Tongue (tissue), 2 donors: ENCODE measurements around the gene LRRC4C. TPM values are rescaled to one million over a fixed set of nuclear protein-coding genes. Genes with fewer than 3 reads are reported as not detected.

Experiments
- DNase-seq: peaks from one replicate; pipeline ENCODE4 v3.0.0-alpha.2; 2015
- total RNA-seq: library from RNA; depleted of rRNA; stranded (reverse); fragments of >200 nt; gene quantifications from one replicate; pipeline ENCODE4 v1.2.3, GENCODE V29; 2014

The LRRC4C gene
- total RNA-seq, 1 donor from 2014 or later, result 4.7 TPM

DNA sequence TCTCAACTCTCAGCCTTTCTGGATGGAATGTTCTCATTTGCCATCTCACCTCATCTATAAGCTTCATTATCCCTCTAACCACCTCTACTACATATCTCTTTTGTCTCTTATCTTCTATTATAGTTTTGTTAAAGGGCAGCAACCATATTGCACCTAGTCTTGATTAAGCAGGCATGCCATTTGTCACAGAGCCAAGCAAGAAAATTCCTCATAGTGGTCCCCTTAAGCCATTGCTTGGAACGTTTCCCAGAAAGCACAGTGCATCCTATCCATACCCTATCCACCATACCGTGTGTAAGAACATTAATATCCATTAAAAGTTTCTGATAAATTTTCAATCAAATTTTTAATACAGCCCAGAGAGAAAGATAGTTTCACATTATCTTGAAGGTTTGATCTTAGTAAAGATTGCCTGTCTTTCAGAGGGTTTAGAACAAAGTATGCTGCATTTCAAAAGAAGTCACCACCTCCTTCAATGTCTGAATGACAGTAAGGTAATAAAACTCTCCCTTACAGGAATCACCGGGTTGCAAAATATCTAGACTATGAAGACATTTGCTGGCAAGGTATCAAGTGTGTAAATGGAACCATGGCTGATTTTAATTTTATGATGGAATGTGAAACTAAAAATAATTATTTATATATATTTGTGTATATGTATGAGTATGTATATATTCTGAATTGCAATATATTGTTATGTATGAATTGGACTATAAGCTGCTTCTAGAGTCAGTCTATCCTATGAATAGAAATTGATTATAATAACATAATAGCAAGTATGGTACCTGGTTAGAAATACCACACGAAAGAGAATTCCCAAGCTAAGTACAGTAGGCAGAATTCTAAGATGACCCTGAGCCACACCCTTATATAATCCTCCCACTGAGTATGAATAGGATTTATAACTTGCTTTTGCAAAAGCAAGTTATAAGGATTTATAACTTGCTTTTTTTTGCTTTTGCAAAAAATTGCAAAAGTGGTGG is 1296.3 kb downstream of the LRRC4C start:
- peak; percentile 21 for DNase-seq

DNA sequence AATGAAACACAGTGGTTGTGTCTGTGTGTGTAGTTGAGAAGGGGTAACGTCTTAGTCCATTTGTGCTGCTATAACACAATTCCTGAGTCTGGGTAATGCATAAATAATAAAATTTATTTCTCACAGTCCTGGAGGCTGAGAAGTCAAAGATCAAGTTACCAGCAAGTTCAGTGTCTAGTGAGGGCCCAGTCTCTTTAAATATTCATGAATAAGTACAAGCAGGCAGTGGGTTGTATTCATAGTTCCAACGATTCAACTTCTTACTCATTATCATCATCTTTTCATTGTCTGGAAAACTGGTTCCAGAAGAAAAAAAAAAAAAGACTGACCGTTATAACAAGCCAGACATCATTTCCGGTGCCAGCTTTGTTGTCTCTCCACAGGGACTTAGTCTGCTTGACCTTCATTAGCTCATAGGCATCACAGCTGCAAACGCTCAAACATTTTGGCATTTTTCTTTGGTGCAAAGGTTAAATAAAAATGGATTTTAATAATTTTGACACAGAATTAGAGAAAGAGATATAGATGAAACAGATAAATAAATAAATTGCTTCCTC is 1297.5 kb downstream of the LRRC4C start:
- DNase-seq, result no peak

DNA sequence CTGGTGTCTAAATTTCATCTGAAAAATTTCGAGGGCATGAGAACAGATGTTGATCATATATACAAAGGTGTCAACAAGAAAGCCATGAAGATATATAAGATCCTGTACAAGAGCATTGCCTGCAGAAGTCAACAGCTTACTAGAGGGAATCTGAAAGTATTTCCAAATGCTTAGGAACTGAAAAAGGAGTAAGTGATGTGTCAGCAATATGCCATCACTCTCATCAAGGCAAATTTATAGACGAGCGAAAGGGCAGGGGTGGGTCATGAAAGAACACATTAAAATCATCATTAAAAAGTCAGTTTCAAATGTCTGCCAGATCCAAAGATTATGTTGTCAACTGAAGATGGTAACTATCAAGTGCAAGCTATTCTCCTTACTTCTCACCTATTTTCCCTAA is 1299.0 kb downstream of the LRRC4C start:
- DNase-seq, result no peak

DNA sequence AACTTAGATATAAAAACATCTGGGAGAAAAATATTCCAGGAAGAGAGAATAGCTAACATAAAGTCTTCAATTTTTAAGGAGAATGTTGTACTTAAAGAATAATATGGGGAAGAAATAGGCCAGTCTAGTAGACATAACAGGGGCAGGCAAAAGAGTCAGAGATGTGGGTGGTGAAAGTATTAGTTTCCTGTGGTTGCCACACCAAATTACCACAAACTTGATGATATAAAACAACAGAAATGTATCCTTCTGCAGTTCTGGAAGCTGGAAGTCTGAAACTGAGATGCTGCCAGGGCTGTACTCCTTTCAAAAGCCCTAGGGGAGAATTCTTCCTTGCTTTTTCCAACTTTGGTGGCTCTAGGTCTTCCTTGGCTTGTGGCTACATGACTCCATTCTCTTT is 1309.7 kb downstream of the LRRC4C start:
- DNase-seq, result no peak

DNA sequence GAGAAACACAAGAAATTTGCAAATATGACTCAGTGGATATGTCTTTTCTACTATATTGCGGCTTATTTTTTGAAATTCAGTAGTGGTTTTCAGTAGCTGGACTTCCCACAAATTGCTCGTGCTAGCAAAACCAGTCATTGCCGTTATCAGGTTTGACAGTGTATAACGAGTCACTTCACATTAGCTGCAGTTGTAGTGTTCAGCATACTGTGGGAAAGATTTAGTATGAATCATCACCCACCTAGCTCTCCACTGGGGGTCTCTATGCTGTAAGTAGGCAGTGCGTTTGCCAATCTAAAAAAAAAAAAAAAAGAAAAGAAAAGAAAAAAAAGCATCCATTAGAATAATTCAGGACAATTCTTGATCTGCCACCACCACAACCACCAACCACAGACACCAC is 1318.9 kb downstream of the LRRC4C start:
- DNase-seq, result no peak

DNA sequence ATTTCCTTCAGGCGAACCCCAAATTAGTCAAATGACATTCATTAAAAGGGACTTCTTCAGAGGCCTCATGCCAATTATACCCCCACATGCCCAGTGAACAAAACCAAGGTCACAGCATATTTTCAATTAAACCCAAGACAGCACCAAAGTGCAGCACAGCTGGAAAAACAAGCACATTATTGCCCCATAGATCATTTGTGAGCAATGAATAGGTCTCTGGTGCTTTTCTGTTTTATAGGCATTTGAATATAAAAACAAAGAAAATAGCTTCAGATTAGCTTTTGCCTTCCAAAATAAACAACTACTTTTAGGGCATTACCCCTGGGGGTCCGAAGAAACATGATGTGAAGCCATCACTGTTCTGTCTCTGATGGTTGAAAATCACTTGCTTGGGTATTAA is 1319.9 kb downstream of the LRRC4C start:
- no peak for DNase-seq

DNA sequence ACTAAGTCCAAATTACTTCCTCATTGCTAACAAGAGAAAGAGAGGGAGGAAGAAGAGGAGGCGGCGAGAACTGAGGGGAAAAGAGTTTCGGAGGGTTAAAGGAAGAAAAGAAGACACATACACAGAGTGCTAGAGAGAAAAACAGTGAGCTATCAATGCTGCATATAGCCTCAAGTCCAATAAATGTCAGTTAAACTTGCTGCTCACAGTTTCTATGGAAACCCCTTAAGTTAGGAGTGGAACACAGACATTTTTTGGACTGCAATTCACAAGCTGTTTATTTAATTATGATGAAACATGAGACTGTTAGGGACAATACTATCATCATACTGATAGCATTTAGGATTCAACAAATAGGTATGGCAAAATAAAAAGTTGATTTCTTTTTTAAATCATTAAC is 1320.4 kb downstream of the LRRC4C start:
- DNase-seq, result peak; percentile 27

DNA sequence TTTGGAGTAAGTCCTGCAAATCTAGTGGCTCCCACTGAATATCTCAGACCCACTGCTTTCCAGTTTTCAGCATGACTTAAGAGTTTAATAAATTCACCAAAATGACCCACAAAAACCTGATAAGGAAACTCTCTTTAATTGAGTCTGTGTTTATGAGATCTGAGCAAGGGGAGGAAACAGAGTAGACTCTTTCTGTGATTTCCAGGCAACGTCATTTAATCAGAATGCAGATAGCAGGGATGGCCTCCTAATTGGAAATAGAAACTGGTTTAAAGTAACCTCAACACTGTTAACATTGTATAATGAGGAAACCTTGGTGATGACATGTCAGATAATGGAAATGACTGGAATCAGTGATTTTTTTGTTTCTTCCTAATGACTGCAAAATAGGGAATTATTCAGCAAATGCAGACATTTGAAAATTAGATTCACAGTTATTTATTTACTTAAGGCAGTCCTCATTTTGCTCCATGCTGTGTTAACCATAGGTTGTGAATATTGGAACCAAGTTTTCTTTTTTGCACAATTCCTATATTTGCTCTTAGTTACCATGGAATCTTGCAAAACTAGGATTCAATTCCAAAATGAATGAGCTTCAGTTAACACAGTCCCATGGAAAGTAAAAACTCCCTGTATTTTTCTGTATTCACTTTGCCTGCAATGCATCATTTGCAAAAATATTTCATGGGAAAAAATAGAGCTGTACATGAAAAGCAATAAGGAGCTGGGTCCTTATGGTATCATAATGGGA is 1324.5 kb downstream of the LRRC4C start:
- DNase-seq, result no peak

DNA sequence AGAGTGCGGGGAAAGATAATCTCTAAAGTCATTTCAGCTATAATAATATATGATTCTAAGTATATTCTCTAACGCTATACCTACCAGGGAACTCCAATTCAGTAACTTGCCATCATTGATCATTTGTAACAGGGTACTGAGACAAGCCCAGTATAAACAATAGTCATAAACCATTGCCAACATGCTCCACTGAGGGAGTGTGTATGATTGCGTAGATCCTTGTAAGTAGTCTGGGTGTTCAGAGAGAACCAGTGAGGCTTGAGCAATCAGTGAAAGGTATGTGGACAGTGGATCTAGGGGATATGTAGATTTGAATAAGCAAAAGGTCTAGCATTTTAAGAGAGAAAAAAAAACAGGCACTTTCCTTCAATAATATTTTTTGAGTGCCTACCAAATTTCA is 1326.0 kb downstream of the LRRC4C start:
- no peak for DNase-seq

DNA sequence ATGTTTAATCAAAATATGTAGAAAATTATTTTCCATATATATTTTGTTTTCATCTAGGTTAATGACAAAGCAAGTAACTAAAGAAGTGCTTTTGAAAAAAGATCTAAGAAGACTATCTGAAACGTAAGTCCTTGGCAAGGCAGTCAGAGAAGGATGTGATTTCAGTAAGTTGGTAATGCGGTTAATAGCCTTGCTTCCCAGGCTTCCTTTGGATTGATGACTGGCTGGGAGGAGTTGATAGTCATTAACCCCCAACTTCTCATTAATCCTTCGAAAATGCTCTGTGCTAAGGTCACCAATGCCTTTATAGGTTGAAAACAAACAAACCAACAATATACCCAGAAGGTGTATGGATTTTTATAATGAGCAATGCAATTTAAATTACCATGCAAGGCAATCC is 1326.5 kb downstream of the LRRC4C start:
- DNase-seq, result no peak

DNA sequence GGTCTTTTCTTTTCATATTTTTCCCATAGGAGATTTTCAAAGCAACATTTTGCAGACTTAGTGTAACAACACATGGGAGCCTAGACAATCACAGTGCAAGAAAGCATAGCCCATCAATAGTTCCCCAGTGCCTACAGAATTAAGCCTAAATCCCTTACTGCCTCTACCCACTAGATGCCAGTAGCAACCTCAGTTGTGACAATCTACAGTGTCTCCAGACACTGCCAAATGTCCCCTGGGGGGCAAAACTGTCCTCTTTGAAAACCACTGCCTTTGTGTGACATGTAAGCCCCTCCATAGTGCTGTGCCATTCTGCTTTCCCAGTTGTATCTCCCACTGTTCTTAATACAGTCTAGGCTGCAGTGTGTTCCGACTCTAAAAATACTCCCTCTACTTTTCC is 1329.0 kb downstream of the LRRC4C start:
- no peak for DNase-seq

DNA sequence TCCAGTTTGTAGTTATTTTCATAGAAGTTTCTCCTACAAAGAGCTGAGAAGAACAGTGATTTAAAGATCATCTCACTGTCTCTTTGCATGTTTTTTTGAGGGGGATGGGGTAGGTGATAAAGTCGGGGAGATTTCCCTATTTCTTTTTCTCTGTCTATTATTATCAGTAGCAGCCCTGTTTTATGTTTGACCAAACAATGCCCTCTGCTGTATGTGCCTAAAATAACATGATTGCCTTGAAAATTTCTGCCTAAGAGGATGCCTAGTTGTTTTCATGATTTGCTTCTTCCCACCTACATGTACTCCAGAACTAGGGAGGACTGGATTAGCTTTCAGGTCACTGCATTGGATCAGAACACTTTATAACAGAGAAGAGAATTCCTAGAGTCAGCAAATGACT is 1330.2 kb downstream of the LRRC4C start:
- DNase-seq, result peak; percentile 32

DNA sequence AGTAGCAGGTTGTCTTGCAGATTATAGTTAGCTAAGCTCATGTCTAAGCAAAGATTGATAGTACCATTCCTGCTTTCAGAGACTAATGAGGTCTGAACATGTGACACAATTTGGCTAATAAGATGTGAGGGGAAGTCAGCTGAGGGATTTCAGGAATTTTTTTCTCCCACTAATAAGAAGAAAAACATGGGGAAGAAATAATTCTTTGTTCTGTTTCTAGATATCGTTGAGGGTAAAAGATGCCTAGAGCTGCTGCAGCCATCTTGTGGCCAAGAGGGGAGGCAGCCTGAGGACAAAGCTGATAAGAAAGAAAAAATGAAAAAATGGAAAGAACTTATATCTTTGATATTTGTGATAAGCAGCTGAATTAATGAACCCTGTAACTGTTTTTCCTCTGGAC is 1334.4 kb downstream of the LRRC4C start:
- DNase-seq, result no peak

DNA sequence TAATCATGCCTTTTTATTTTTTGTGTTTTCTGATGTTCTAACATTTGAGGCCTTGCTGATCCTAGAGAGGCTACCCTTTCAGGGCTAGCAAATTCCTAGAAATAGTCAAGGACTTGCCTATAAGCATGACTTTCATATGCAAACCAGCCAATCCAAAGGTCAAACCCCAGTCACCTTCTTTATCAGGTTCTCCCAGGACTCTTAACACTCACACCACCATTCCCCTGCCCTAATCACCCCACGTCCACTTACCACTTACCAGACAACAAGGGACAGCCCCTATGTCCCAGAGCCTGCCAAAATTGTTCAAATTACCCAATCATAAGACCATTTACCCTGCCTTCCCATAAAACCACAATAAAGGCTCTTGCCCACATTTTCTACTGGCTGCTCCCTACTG is 1339.8 kb downstream of the LRRC4C start:
- no peak for DNase-seq

DNA sequence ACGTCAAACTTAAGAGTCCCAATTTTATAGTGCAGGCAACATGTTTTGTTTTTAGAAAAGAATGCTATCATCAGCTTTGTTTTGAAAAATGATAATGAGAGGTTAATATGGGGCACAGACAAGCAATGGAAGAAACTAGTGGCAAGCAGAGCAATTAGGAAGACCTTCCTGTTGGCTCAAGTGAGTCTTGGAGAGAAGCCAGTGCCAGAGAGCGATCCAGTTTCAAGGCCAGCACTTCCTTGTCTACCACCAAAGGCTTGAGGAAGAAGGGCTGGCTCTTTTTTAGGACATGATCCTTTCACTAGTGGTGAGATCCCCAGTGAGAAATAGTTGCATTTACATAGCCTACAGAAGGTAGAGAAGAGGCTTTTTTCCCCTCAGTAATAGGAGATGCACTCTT is 1340.7 kb downstream of the LRRC4C start:
- DNase-seq, result peak; percentile 57

DNA sequence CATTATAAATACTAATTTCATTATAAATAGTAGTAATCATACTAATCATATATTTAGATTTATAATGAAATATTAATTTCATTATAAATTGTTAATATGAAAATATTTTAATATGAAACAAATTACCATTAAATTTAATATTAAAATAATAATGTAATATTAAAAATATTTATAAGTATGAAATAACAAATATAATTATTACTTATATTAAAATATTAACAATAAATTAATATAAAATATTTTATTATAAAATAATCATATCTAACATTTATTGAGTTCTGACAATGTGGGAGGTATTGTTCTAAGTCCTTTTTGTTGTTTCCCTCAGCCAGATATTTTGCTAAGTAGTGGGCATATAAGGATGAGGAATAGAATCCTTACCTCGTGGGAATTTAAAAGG is 1341.4 kb downstream of the LRRC4C start:
- no peak for DNase-seq

DNA sequence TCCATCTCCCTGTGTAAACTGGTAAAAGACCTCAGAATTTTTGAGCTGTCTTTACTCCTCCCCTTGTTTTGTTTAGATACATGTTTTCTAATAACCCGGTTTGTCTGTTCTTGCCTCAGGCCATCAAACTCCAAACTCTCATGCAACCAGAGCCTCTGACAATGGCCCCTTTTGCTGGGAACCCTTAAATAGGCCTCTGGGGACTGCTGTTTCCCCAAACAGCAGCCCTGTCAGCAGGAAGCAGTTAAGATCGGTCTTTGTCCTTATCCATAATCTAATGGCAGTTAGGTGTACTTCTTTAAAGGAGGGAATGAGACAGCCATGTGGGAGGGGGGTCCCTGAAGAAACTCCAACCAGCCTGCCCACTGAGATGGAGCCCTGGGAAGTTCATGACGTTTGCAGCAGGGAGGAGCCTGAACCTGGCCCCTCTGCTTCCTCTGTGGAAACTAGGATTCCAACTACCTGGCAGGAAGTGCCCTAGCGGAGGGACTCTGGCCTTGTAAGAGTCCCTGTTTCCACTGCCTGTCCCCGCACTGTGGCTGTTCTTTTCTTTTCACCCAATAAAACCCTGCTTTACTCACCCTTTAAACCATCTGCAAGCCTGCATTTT is 1354.4 kb downstream of the LRRC4C start:
- DNase-seq, result no peak

DNA sequence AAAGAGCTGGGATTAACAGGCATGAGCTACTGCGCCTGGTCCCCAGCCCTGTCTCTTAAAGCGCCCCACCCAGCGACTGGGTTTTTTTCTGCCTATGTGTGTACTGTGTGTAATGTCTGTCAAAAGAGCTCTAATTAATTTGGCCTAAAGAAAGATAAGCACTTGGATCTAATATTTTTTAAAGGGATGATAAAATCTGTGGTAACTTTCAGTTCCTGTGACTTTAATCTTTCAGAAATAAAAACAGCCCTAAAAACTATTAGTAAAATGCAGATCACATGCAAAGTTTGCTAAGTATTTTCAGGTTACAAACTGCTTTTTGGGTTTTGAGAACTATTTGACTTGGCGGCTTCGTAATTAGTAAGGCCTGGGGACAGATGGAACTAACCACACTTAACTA is 1358.7 kb downstream of the LRRC4C start:
- no peak for DNase-seq

DNA sequence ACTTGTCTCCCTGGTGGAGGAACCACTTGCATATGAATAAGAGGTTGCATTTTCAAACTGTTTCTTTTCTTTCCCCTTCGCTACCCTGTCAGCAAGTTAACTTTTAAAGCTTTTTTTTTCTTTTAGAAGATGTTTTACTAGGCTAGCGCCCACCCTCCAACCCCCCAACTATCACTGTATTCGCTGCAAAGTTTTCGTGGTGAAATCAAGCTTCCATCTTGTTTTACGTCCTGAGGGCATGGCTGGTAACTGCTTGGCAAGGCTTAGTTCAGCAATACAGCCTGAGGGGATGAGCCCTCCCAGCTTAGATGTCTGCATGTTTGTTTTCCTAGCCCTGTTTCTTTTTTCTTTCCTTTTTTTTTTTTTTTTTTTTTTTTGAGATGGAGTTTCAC is 1359.3 kb downstream of the LRRC4C start:
- DNase-seq, result no peak

DNA sequence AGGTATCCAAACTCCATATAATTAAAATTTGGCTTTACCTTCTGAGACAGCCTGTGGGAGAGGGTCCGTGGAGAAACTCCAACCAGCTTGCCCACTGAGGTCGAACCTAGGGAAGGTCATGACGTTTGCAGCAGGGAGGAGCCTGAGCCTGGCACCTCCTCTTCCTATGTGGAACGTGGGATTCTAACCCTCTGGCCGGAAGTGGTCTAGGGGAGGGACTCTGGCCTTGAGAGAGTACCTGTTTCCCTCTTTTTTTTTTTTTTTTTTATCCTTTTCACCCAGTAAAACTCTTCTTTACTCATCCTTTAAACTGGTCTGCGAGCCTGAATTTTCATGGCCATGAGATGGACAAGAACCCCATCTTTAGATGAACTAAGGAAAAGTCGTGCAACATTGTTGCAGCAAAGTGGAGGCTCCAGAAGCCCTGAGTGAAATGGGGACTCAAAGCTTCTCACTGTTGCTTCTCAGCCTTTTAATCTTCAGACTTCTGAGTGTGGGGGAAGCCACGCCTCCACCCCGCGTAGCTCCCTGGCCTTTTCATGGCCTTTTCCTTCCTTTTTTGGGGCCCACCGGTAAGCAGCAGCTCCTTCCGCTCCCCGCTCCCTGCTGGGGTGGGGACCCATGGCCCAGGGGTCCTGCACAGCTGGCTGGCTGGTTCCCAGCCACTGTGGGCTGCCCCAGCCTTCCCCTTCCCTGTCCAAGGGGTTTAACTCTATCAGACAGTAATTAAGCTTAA is 1359.9 kb downstream of the LRRC4C start:
- no peak for DNase-seq

DNA sequence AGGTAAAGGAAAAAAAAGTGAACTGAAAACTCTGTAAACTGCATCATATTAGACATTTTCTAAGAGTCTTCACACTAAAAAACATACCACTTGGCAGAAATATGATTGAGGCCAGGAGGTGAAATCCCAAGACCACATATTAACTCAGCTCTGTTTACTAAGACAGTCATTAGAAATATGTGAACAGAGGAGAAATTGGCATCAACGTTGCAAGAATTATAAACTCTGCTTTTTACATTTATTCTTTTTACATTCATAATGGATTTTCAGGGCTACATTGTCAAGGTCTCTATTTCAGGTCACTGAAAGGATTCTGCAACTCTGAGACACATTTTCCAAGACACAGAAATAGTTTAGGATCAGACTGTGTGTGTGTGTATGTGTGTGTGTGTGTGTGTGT is 1364.0 kb downstream of the LRRC4C start:
- peak; percentile 67 for DNase-seq

DNA sequence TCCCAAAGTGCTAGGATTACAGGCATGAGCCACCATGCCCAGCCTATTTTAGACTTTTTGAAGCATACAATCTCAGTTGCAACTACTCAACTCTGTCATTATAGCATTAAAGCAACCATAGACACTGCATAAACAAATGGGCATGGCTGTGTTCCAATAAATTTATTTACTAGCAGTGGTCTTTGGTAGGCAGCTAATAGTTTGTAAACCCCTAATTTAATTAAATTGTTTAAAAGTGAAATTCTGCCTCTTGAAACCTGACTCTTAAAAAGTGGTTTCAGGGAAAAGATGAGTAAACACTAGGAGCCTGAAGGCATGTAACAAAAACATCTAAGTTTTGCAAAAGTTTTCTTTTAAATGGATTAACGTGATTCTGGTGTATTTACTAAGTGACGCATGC is 1364.5 kb downstream of the LRRC4C start:
- peak; percentile 9 for DNase-seq
